ENCODE measurements around the gene PPARGC1A. TPM values are rescaled to one million over a fixed set of nuclear protein-coding genes. Genes with fewer than 3 reads are reported as not detected.

The PPARGC1A gene
- total RNA-seq, 3 donors from 2014 or later (not counting 1 experiment from before 2014, with no cell fraction given), result not detected

GRCh38 chr4:23788027-23788426 lies 101.8 kb downstream of the PPARGC1A start:
- H3K4me3 ChIP-seq (ENCODE audit: low read length), result no peak overlapping the region
- no peaks in the 10 kb centered on the region for H3K36me3 Mint-ChIP-seq
- no peak overlapping the region for H3K4me3 Mint-ChIP-seq
- H3K4me1 ChIP-seq (ENCODE audit: control insufficient read depth, insufficient read depth, low read length), result no peaks in the 10 kb centered on the region
- H3K9me3 ChIP-seq (ENCODE audit: control insufficient read depth, insufficient read depth, low read length), result no peaks in the 10 kb centered on the region
- H3K27me3 Mint-ChIP-seq (ENCODE audit: low read depth in 2 of 2), result no peaks in the 10 kb centered on the region
- intact Hi-C loops (cut with micrococcal nuclease), result no loop called here
- no peak for ATAC-seq
- H3K9me3 Mint-ChIP-seq, result peaks cover 7 to 18% of the 10 kb centered on the region in 2 donors
- WGBS (ENCODE audit: insufficient coverage), result 86% methylated on average over 3 of the region's 3 CpGs
- TF ChIP-seq CTCF (IDR thresholded peaks at IDR 0.05), result no peak
- no peak overlapping the region for H3K27ac ChIP-seq (ENCODE audit: low read length)
- H3K4me1 Mint-ChIP-seq, result no peaks in the 10 kb centered on the region
- DNase-seq, result no peak
- H3K27me3 ChIP-seq (ENCODE audit: control insufficient read depth, insufficient read depth, low read length), result no peaks in the 10 kb centered on the region
- H3K27ac Mint-ChIP-seq, result no peak overlapping the region
- no peaks in the 10 kb centered on the region for H3K36me3 ChIP-seq (ENCODE audit: control insufficient read depth, insufficient read depth, low read length)

GRCh38 chr4:23782778-23783437 lies 106.9 kb downstream of the PPARGC1A start:
- Mint-ChIP-seq H3K4me3 (no peak overlapping the region), H3K4me1 (no peaks in the 10 kb centered on the region), H3K36me3 (no peaks in the 10 kb centered on the region), H3K27me3 (ENCODE audit: low read depth in 2 of 2) (no peaks in the 10 kb centered on the region), H3K9me3 (peaks cover 11 to 15% of the 10 kb centered on the region in 2 donors), H3K27ac (no peak overlapping the region)
- intact Hi-C loops (cut with micrococcal nuclease), result no loop called here
- Histone ChIP-seq H3K4me3 (ENCODE audit: low read length) (no peak overlapping the region), H3K36me3 (ENCODE audit: control insufficient read depth, insufficient read depth, low read length) (no peaks in the 10 kb centered on the region), H3K27ac (ENCODE audit: low read length) (no peak overlapping the region), H3K4me1 (ENCODE audit: control insufficient read depth, insufficient read depth, low read length) (no peaks in the 10 kb centered on the region), H3K27me3 (ENCODE audit: control insufficient read depth, insufficient read depth, low read length) (no peaks in the 10 kb centered on the region), H3K9me3 (ENCODE audit: control insufficient read depth, insufficient read depth, low read length) (no peaks in the 10 kb centered on the region)
- ATAC-seq (no peak), DNase-seq (no peak)
- 94% methylated on average over 3 of the region's 6 CpGs for WGBS (ENCODE audit: insufficient coverage)
- no peak for TF ChIP-seq CTCF (IDR thresholded peaks at IDR 0.05)

GRCh38 chr4:23779839-23780238 lies 110.0 kb downstream of the PPARGC1A start:
- no peaks in the 10 kb centered on the region for H3K27me3 ChIP-seq (ENCODE audit: control insufficient read depth, insufficient read depth, low read length)
- no peaks in the 10 kb centered on the region for H3K4me1 ChIP-seq (ENCODE audit: control insufficient read depth, insufficient read depth, low read length)
- no peaks in the 10 kb centered on the region for H3K36me3 ChIP-seq (ENCODE audit: control insufficient read depth, insufficient read depth, low read length)
- Mint-ChIP-seq H3K27ac (no peak overlapping the region), H3K4me3 (no peak overlapping the region), H3K4me1 (no peaks in the 10 kb centered on the region), H3K9me3 (peaks cover 15 to 16% of the 10 kb centered on the region in 2 donors), H3K27me3 (ENCODE audit: low read depth in 2 of 2) (no peaks in the 10 kb centered on the region), H3K36me3 (no peaks in the 10 kb centered on the region)
- ATAC-seq (no peak), DNase-seq (no peak)
- no peak overlapping the region for H3K27ac ChIP-seq (ENCODE audit: low read length)
- no peak for TF ChIP-seq CTCF (IDR thresholded peaks at IDR 0.05)
- WGBS (ENCODE audit: insufficient coverage), result 97% methylated on average over 7 of the region's 7 CpGs
- H3K9me3 ChIP-seq (ENCODE audit: control insufficient read depth, insufficient read depth, low read length), result no peaks in the 10 kb centered on the region
- intact Hi-C loops (cut with micrococcal nuclease), result no loop called here
- H3K4me3 ChIP-seq (ENCODE audit: low read length), result no peak overlapping the region

GRCh38 chr4:23779422-23779821 lies 110.4 kb downstream of the PPARGC1A start:
- H3K4me1 Mint-ChIP-seq, result no peaks in the 10 kb centered on the region
- 85% methylated on average over 6 of the region's 6 CpGs for WGBS (ENCODE audit: insufficient coverage)
- intact Hi-C loops (cut with micrococcal nuclease), result no loop called here
- no peaks in the 10 kb centered on the region for H3K36me3 ChIP-seq (ENCODE audit: control insufficient read depth, insufficient read depth, low read length)
- ATAC-seq (no peak), DNase-seq (no peak)
- no peaks in the 10 kb centered on the region for H3K4me1 ChIP-seq (ENCODE audit: control insufficient read depth, insufficient read depth, low read length)
- peaks cover 15 to 16% of the 10 kb centered on the region in 2 donors for H3K9me3 Mint-ChIP-seq
- H3K27me3 Mint-ChIP-seq (ENCODE audit: low read depth in 2 of 2), result no peaks in the 10 kb centered on the region
- no peak overlapping the region for H3K27ac ChIP-seq (ENCODE audit: low read length)
- no peaks in the 10 kb centered on the region for H3K9me3 ChIP-seq (ENCODE audit: control insufficient read depth, insufficient read depth, low read length)
- no peak for TF ChIP-seq CTCF (IDR thresholded peaks at IDR 0.05)
- H3K27ac Mint-ChIP-seq, result no peak overlapping the region
- no peak overlapping the region for H3K4me3 ChIP-seq (ENCODE audit: low read length)
- no peaks in the 10 kb centered on the region for H3K36me3 Mint-ChIP-seq
- no peak overlapping the region for H3K4me3 Mint-ChIP-seq
- H3K27me3 ChIP-seq (ENCODE audit: control insufficient read depth, insufficient read depth, low read length), result no peaks in the 10 kb centered on the region
